ENCODE measurements around the gene VMP1. TPM values are rescaled to one million over a fixed set of nuclear protein-coding genes. Genes with fewer than 3 reads are reported as not detected.

Gene VMP1
- total and polyA plus RNA-seq, 4 donors: 43.3 to 507 (median 352) TPM

DNA sequence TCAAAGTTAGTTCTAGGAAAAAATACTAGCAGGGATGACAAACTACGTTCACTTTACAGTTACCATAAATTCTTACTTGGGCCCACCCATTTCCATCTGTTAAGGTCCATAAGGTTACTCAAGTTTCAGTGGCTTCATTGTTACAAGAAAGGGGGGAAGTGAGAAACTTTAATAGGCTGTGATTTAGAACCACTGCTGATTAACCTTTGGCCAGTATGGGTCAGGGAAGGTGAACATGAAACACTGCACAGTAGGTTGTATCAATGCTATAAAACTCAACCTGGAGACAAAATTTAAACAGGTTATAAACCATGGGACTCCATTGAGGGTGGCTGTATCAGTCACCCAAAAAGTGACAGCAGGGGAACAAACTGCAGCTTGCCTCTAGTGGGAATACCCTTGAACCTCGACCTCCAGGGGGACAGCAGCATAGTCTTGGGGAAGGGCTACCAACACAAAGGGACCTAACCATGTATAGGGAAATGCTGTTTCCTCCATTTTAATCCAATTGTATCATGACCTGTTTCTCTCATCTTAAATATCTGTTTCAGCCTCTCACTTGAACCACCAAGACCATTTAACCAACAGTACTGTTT, 10.7 kb upstream of the VMP1 start:
- WGBS, 2 donors: 83% methylated on average over 2 of the region's 2 CpGs
- H3K27ac ChIP-seq (ENCODE audit: low read depth in 1 of 2, low read length in 2 of 2): no peak overlapping the region
- no peak for ATAC-seq (ENCODE audit: low FRiP score)

DNA sequence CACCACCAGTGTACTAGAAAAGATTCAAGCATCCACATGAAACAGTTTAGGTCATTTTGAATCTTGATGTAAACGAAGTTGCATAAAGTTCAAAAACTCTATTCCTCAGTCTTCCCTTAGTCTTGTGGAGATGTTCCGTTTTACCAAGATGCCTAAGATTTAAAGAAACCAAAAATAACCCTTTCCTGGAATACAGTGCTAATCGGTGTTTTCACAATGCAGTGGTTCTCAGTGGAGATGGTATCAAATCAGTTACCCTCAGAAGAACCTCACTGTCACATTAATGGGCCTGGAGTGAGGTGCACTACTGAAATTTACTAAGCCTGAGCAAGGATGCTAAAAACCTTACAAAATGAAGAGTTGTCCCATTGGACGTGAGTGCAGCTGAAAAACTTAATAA, 9.3 kb upstream of the VMP1 start:
- H3K9me3 ChIP-seq (ENCODE audit: control insufficient read depth, low read length): no peaks in the 10 kb centered on the region
- WGBS, 2 donors: 64 to 71% methylated on average over 4 of the region's 4 CpGs
- ATAC-seq (ENCODE audit: low FRiP score) (no peak), DNase-seq (no peak)
- intact Hi-C loops (cut with DNase I): no loop called here
- H3K4me3 ChIP-seq (ENCODE audit: low read length in 2 of 2): no peak overlapping the region
- no peaks in the 10 kb centered on the region for H3K4me1 ChIP-seq (ENCODE audit: control insufficient read depth in 1 of 2, insufficient read depth in 2 of 2, low read length in 2 of 2)
- H3K27ac ChIP-seq (ENCODE audit: low read depth in 1 of 2, low read length in 2 of 2): no peak overlapping the region
- peaks cover 2 to 8% of the 10 kb centered on the region in 2 donors for H3K36me3 ChIP-seq (ENCODE audit: control insufficient read depth in 1 of 2, insufficient read depth in 2 of 2, low read length in 1 of 2)
- H3K27me3 ChIP-seq (ENCODE audit: control insufficient read depth in 1 of 2, insufficient read depth in 2 of 2, low read length in 1 of 2): no peaks in the 10 kb centered on the region

More for the DNA sequence above, 10.7 kb upstream of the VMP1 start:
- no peak for DNase-seq
- Histone ChIP-seq H3K27me3 (ENCODE audit: control insufficient read depth in 1 of 2, insufficient read depth in 2 of 2, low read length in 1 of 2) (no peaks in the 10 kb centered on the region), H3K4me3 (ENCODE audit: low read length in 2 of 2) (no peak overlapping the region), H3K36me3 (ENCODE audit: control insufficient read depth in 1 of 2, insufficient read depth in 2 of 2, low read length in 1 of 2) (peaks cover 2 to 8% of the 10 kb centered on the region in 2 donors), H3K9me3 (ENCODE audit: control insufficient read depth, low read length) (no peaks in the 10 kb centered on the region), H3K4me1 (ENCODE audit: control insufficient read depth in 1 of 2, insufficient read depth in 2 of 2, low read length in 2 of 2) (no peaks in the 10 kb centered on the region)
- intact Hi-C loops (cut with DNase I): no loop called here

DNA sequence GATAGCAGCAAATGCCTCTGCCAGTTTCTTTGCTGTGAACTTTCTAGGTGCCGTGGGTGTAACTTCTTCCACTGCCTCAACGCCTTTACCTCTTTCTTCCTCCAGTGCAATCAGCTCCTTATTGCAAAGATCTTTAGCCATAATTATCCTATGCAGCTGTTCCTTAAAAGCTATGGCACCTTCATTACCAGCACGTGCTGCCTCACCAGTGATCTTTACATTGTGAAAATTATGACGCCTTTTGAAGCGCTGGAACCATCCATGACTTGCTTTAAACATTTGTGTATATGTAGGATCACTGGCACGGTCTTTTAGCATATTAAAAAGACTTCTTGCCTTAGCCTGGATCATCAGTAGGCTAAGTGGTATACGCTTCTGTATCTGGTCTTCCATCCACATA, 8.2 kb upstream of the VMP1 start:
- H3K36me3 ChIP-seq (ENCODE audit: control insufficient read depth in 1 of 2, insufficient read depth in 2 of 2, low read length in 1 of 2): peaks cover 2 to 5% of the 10 kb centered on the region in 2 donors
- ATAC-seq (ENCODE audit: low FRiP score) (no peak), DNase-seq (no peak)
- intact Hi-C loops (cut with DNase I): no loop called here
- H3K27me3 ChIP-seq (ENCODE audit: control insufficient read depth in 1 of 2, insufficient read depth in 2 of 2, low read length in 1 of 2): no peaks in the 10 kb centered on the region
- no peak overlapping the region for H3K27ac ChIP-seq (ENCODE audit: low read depth in 1 of 2, low read length in 2 of 2)
- 95% methylated on average over 7 of the region's 7 CpGs for WGBS, 2 donors
- no peak overlapping the region for H3K4me3 ChIP-seq (ENCODE audit: low read length in 2 of 2)
- no peaks in the 10 kb centered on the region for H3K4me1 ChIP-seq (ENCODE audit: control insufficient read depth in 1 of 2, insufficient read depth in 2 of 2, low read length in 2 of 2)
- no peaks in the 10 kb centered on the region for H3K9me3 ChIP-seq (ENCODE audit: control insufficient read depth, low read length)

DNA sequence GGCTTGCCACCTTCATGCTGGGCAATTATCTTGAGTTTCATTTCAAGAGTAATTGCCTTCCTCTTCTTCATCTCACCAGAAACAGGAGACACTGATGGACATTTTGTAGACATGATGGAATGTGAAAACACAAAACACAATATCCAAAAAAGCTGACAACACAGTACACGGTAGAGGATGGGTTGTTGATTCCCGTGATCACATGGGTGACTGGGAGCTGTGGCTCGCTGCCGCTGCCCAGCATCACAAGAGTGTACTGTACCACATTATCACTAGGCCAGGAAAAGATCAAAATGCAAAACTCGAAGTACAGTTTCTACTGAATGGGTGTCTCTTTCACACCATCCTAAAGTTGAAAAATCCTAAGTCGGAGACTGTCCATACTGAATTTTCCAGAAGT, 7.7 kb upstream of the VMP1 start:
- DNase-seq: no peak
- Histone ChIP-seq H3K9me3 (ENCODE audit: control insufficient read depth, low read length) (no peaks in the 10 kb centered on the region), H3K27ac (ENCODE audit: low read depth in 1 of 2, low read length in 2 of 2) (no peak overlapping the region), H3K27me3 (ENCODE audit: control insufficient read depth in 1 of 2, insufficient read depth in 2 of 2, low read length in 1 of 2) (no peaks in the 10 kb centered on the region), H3K36me3 (ENCODE audit: control insufficient read depth in 1 of 2, insufficient read depth in 2 of 2, low read length in 1 of 2) (peaks cover 0 to 5% of the 10 kb centered on the region in 2 donors), H3K4me1 (ENCODE audit: control insufficient read depth in 1 of 2, insufficient read depth in 2 of 2, low read length in 2 of 2) (no peaks in the 10 kb centered on the region), H3K4me3 (ENCODE audit: low read length in 2 of 2) (no peak overlapping the region)
- 90 to 91% methylated on average over 6 of the region's 6 CpGs for WGBS, 2 donors
- ATAC-seq (ENCODE audit: low FRiP score): no peak
- intact Hi-C loops (cut with DNase I): no loop called here

DNA sequence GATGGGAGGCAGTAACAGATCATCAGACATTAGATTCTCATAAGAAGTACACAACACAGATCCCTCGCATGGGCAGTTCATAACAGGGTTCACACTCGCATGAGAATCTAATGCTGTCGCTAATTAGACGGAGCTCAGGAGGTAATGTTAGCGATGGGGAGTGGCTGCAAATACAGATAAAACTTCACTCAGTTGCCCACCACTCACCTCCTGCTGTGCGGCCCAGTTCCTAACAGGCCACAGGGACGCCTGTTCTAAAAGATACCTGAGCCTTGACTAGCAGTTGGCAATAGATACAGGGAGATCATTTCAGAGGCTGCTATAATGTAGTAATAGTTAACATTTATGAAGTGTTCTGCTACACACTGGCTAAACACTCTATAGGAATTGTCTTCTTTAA, 5.2 kb upstream of the VMP1 start:
- Histone ChIP-seq H3K4me3 (ENCODE audit: low read length in 2 of 2) (no peak overlapping the region), H3K27ac (ENCODE audit: low read depth in 1 of 2, low read length in 2 of 2) (no peak overlapping the region), H3K27me3 (ENCODE audit: control insufficient read depth in 1 of 2, insufficient read depth in 2 of 2, low read length in 1 of 2) (no peaks in the 10 kb centered on the region), H3K4me1 (ENCODE audit: control insufficient read depth in 1 of 2, insufficient read depth in 2 of 2, low read length in 2 of 2) (no peaks in the 10 kb centered on the region), H3K9me3 (ENCODE audit: control insufficient read depth, low read length) (no peaks in the 10 kb centered on the region), H3K36me3 (ENCODE audit: control insufficient read depth in 1 of 2, insufficient read depth in 2 of 2, low read length in 1 of 2) (peaks cover 0 to 3% of the 10 kb centered on the region in 2 donors)
- intact Hi-C loops (cut with DNase I): no loop called here
- ATAC-seq (ENCODE audit: low FRiP score) (no peak), DNase-seq (no peak)
- WGBS, 2 donors: 95 to 97% methylated on average over 7 of the region's 7 CpGs

DNA sequence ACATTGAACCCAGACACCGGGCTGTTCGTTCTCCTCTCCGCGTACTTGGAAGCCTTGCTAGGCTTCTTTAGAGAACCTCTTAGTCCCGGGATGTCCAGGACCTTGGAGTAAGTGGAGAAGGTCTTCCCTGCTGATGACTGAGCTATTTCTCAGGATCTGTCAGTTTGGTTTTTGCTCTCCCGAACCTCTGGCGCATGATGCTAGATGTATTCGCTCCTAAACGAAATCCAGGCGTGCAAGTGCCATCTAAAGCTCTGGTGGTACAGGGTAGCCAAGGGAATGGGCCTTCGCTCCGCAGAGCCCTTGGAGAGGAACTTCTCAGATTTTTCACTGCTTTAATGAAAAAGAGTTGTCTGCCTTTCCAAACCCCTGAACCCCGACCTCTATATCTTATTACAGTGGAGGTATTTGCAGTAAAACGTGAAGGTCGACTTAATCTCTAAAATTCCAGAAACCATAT, 547 bp downstream of the VMP1 start:
- peak overlapping the region; percentile 73 to 88 for H3K27ac ChIP-seq (ENCODE audit: low read depth in 1 of 2, low read length in 2 of 2)
- peak overlapping the region; percentile 64 to 86 for H3K4me3 ChIP-seq (ENCODE audit: low read length in 2 of 2)
- intact Hi-C loops (cut with DNase I): no loop called here
- H3K27me3 ChIP-seq (ENCODE audit: control insufficient read depth in 1 of 2, insufficient read depth in 2 of 2, low read length in 1 of 2): no peaks in the 10 kb centered on the region
- no peaks in the 10 kb centered on the region for H3K4me1 ChIP-seq (ENCODE audit: control insufficient read depth in 1 of 2, insufficient read depth in 2 of 2, low read length in 2 of 2)
- H3K9me3 ChIP-seq (ENCODE audit: control insufficient read depth, low read length): no peaks in the 10 kb centered on the region
- ATAC-seq (ENCODE audit: low FRiP score): no peak
- 0% methylated on average over 15 of the region's 15 CpGs for WGBS, 2 donors
- DNase-seq: no peak
- H3K36me3 ChIP-seq (ENCODE audit: control insufficient read depth in 1 of 2, insufficient read depth in 2 of 2, low read length in 1 of 2): no peaks in the 10 kb centered on the region

DNA sequence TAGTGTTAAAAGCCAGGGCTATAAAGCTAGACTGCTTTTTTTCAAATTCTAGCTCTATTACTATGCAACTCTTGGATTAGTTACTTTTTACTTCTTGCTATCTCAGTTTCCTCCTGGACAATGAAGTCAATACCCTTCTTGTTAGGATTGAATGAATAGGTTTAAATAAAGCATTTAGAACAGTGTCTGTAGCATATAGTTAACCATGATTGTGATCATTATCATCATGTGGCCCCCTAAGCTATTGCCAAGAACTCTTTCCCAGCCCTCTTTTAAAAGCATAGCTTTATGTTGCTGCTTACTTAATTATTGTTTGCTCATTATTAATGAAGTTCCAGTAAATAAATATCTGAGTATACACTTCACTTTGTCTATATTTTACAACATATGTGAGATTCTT, 4.5 kb downstream of the VMP1 start:
- DNase-seq (no peak), ATAC-seq (ENCODE audit: low FRiP score) (no peak)
- no peaks in the 10 kb centered on the region for H3K9me3 ChIP-seq (ENCODE audit: control insufficient read depth, low read length)
- no peaks in the 10 kb centered on the region for H3K27me3 ChIP-seq (ENCODE audit: control insufficient read depth in 1 of 2, insufficient read depth in 2 of 2, low read length in 1 of 2)
- H3K36me3 ChIP-seq (ENCODE audit: control insufficient read depth in 1 of 2, insufficient read depth in 2 of 2, low read length in 1 of 2): no peaks in the 10 kb centered on the region
- no peaks in the 10 kb centered on the region for H3K4me1 ChIP-seq (ENCODE audit: control insufficient read depth in 1 of 2, insufficient read depth in 2 of 2, low read length in 2 of 2)
- intact Hi-C loops (cut with DNase I): no loop called here
- no peak overlapping the region for H3K27ac ChIP-seq (ENCODE audit: low read depth in 1 of 2, low read length in 2 of 2)
- H3K4me3 ChIP-seq (ENCODE audit: low read length in 2 of 2): no peak overlapping the region

DNA sequence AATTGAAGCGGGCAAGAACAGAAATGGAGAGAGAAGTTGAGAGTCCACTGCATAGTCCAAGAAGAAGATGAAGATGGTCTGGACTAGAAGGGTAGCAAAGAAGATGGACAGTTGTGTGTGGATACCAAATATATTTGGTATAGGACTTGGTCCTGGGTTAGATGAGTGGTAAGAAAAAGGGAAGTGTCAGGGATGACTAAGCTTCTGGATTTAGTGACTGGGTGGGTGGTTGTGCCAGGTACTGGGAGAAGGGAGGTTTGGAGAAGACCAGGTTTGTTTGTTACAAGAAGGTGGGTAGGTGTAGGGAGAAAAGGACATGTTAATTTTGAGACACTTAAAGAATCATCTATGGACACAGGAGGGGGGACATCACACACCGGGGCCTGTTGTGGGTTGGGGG, 5.4 kb downstream of the VMP1 start:
- Histone ChIP-seq H3K4me3 (ENCODE audit: low read length in 2 of 2) (no peak overlapping the region), H3K9me3 (ENCODE audit: control insufficient read depth, low read length) (no peaks in the 10 kb centered on the region), H3K27ac (ENCODE audit: low read depth in 1 of 2, low read length in 2 of 2) (no peak overlapping the region), H3K27me3 (ENCODE audit: control insufficient read depth in 1 of 2, insufficient read depth in 2 of 2, low read length in 1 of 2) (no peaks in the 10 kb centered on the region), H3K4me1 (ENCODE audit: control insufficient read depth in 1 of 2, insufficient read depth in 2 of 2, low read length in 2 of 2) (no peaks in the 10 kb centered on the region), H3K36me3 (ENCODE audit: control insufficient read depth in 1 of 2, insufficient read depth in 2 of 2, low read length in 1 of 2) (no peaks in the 10 kb centered on the region)
- intact Hi-C loops (cut with DNase I): no loop called here
- DNase-seq (no peak), ATAC-seq (ENCODE audit: low FRiP score) (no peak)
- WGBS, 2 donors: 93 to 97% methylated on average over 2 of the region's 2 CpGs

DNA sequence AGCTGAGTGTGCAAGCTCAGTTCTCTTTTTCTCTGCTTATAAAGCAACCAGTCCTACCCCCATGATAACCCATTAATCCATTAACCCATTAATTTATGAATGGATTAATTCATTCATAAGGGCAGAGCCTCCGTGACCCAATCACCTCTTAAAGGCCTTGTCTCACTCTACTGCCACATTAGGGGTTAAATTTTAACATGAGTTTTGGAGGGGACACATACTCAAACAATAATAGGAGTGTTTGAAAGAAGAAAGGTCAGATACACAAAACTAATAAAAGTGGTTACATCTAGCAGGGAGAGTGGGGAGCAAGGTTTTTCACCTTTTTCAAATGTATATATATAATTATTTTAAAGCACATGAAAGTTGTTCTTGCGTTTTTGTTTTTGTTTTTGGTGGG, 6.8 kb downstream of the VMP1 start:
- DNase-seq (no peak), ATAC-seq (ENCODE audit: low FRiP score) (no peak)
- H3K9me3 ChIP-seq (ENCODE audit: control insufficient read depth, low read length): no peaks in the 10 kb centered on the region
- H3K4me1 ChIP-seq (ENCODE audit: control insufficient read depth in 1 of 2, insufficient read depth in 2 of 2, low read length in 2 of 2): no peaks in the 10 kb centered on the region
- 85 to 90% methylated on average over 2 of the region's 2 CpGs for WGBS, 2 donors
- no peak overlapping the region for H3K4me3 ChIP-seq (ENCODE audit: low read length in 2 of 2)
- H3K27ac ChIP-seq (ENCODE audit: low read depth in 1 of 2, low read length in 2 of 2): no peak overlapping the region
- H3K27me3 ChIP-seq (ENCODE audit: control insufficient read depth in 1 of 2, insufficient read depth in 2 of 2, low read length in 1 of 2): no peaks in the 10 kb centered on the region
- no peaks in the 10 kb centered on the region for H3K36me3 ChIP-seq (ENCODE audit: control insufficient read depth in 1 of 2, insufficient read depth in 2 of 2, low read length in 1 of 2)
- intact Hi-C loops (cut with DNase I): no loop called here
